SK-N-DZ (cell line): Measurements from ENCODE around the gene RBM33.
A peak's percentile ranks its signal among the peaks of the same experiment; 100 is the strongest.

Experiments
- DNase-seq: peaks from one replicate; pipeline ENCODE4 v3.0.0-alpha.2; 2015; ENCODE audit warnings: low spot score

The RBM33 gene

GRCh38 chr7:155693826-155694225 is 49.4 kb downstream of the RBM33 start:
- DNase-seq, result no peak

- no peak for DNase-seq
Measured at GRCh38 chr7:155694851-155695250, 50.4 kb downstream of the RBM33 start.

DNA sequence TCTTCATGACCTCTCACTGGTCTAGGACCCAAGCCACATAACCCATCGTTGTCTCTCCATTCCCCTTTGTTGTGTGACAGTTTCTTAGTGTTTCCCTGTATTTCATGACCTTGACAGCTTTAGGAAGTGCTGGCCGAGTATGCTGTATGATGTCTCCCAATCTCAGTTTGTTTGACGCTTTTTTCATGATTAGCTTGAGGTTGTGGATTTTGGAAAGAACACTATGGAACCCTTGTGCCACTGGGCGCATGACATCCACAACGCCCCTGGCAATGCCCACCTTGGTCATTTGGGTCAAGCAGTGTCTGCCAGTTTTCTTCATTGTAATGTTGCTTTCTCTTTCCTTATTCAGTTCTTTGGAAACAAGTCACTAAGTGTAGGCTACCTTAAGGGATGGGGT is 52.3 kb downstream of the RBM33 start:
- no peak for DNase-seq

DNA sequence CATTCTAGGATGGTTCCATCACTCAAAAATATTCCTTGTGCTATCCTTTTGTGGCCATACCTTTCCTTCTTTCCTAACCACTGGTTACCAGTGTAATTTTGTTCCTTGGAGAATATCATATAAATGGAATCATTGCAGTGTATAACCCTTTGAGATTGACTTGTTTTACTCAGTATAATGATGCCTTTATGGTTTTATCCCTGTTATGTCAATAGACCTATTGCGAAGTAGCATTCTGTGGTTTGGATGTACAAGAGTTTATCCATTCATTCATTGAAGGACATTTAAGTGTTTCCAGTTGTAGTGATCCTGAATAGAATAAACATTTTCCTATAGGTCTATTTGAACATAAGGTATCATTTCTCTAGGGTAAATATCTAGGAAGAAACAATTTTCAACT is 54.2 kb downstream of the RBM33 start:
- no peak for DNase-seq

GRCh38 chr7:155699180-155699579 is 54.7 kb downstream of the RBM33 start:
- no peak for DNase-seq

DNA sequence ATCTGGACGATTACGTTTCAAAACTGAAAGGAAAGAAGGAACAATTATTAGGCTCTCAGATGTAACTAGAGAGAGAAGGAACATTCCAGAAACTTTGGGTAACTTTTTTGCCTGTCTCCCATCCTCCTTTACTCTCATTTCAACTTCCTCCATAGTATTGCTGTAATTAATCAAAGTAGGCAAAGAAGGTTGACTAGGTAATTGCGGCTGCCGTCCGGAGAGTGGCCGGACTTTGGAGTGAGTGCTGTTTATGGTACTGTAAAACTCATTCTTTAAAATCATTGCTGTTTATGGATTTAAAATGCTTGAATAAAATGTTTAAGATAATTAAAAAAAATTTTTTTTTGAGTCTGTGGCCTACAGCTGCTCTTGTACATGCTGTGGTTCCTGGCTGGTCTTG is 56.4 kb downstream of the RBM33 start:
- no peak for DNase-seq

DNA sequence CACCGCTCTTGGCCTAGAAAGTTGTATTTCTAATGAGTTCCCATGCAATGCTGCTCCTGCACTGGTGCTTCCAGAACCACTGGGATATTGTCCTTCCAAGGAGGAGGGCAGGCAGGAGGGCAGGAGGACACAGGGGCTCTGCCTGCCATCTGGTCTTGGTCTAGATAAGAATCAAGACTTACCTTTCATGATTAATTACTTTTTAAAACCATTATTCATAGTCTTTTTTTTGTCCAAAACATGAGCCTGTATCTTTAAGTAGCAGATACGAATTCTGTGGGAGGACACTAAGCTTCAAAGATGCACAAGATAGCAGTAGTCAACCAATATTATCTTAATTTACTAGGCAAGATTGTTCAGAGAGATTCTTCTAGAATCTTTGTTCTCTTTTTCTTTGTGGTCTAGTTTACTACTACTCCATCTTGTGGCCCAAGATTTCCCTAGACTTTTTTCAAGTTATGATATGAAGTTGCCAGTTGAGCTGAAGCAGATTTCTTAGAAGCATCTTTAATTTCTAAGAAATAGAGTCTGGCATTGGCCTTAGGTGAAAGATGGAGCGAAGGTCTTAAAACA is 57.6 kb downstream of the RBM33 start:
- peak; percentile 23 for DNase-seq

GRCh38 chr7:155702616-155703015 is 58.2 kb downstream of the RBM33 start:
- no peak for DNase-seq

GRCh38 chr7:155705623-155706360 is 61.3 kb downstream of the RBM33 start:
- DNase-seq, result no peak

GRCh38 chr7:155706376-155706775 is 61.9 kb downstream of the RBM33 start:
- DNase-seq, result no peak

GRCh38 chr7:155709453-155709852 is 65.0 kb downstream of the RBM33 start:
- DNase-seq, result no peak

GRCh38 chr7:155710031-155710430 is 65.6 kb downstream of the RBM33 start:
- DNase-seq, result no peak

- DNase-seq, result no peak
Measured at GRCh38 chr7:155710530-155710929, 66.1 kb downstream of the RBM33 start.

DNA sequence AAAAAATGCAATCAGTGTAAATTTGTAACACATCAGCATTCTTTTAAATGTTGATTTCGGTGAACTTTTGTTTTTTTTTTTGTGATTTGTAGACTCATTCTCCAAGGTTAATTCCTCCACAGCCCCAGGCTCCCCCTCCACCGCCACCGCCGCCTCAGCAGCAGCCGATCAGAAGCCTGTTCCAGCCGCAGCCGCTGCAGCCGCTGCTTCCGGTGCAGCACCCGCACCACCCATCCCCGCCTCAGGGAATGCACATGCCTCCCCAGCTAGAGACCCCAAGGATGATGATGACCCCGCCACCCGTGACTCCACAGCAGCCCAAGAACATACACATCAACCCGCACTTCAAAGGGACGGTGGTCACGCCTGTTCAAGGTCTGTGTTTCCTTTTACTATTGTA is 66.6 kb downstream of the RBM33 start:
- DNase-seq, result no peak

GRCh38 chr7:155713384-155713783 is 68.9 kb downstream of the RBM33 start:
- DNase-seq, result no peak

- no peak for DNase-seq
Measured at GRCh38 chr7:155714702-155715101, 70.2 kb downstream of the RBM33 start.

- DNase-seq, result no peak
Measured at GRCh38 chr7:155715111-155715805, 70.8 kb downstream of the RBM33 start.

DNA sequence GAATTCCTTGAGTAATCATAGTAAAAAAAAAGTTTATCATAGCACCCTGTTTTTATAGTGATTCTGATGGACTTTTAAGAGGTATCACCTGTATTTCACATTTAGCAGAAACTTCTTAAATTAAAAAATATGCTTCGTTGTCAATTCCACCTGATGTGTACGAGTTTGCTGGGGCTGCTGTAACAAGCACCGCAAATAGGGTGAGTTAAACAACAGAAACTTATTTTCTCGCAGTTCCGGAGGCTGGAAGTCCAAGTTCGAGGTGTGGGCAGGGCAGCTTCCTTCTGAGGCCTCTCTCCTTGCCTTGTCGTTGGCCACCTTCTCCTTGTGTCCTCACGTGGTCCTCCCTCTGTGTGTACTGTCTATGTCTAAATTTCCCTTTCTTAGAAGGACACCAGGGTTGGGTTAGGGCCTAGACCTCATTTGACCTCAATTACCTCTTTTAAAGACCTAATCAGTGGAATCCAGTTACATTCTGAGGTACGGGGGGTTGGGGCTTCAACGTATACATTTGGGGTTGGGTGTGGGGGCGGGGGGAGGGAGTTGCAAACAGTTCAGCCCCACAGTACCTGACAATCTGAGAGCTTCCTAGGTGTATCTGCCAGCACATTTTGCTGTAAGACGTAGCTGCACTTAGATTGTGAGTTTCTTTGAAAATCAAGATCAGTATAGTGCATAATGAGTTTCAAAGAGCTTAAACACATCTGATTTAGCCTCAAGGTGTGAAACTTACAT is 72.7 kb downstream of the RBM33 start:
- DNase-seq, result no peak

GRCh38 chr7:155721056-155721455 is 76.6 kb downstream of the RBM33 start:
- DNase-seq, result no peak

GRCh38 chr7:155722118-155722517 is 77.7 kb downstream of the RBM33 start:
- DNase-seq, result no peak

DNA sequence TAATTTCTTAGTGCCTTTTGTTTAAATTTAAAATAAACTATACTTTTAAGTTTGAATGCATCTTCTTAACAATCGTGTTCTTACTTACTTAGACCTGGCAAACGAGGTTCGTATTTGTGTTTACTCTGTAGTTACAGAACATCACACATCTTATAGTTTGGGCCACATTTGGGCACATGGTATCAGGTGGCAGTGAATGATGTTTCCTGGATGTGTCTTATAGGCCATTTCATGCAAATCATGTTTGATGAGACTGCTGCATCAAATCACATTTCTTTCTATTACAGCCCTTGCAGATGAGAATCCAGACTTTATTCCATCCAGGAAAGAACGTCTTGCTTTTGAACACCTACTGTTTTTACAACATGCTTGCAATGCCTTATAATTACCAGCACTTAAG is 78.5 kb downstream of the RBM33 start:
- no peak for DNase-seq

DNA sequence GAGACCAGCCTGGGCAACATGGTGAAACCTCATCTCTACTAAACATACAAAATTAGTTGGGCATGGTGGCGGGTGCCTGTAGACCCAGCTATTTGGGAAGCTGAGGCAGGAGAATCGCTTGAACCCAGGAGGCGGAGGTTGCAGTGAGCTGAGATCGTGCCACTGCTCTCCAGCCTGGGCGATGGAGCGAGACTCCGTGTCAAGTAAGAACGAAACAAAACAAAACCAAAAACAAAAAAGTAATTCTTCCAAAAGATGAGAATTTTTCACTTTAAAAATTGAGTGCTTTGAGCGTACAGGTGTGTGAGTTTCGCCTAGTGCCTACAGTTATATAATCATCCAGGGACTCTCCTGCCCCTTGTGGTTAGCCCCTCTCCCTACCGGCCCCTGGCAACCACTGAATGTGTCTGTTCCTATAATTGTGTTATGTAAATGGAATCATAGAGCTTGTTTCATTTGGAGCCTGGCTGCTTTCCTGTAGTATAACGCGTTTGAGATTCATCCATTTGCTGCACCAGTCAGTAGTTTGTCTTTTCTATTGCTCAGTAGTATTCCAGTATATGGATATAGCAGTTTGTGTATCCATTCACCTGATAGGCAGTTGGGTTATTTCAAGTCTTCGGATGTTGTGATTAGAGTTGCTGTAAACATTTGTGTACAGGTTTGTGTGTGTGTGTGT is 80.0 kb downstream of the RBM33 start:
- DNase-seq, result peak; percentile 21
